ENCODE data around the gene DNAH10.

DNAH10 gene

GRCh38 chr12:123726962-123727361 is 35.1 kb upstream of the DNAH10 start:
- peaks cover 23% of the 10 kb centered on the region for H3K36me3 ChIP-seq (ENCODE audit: insufficient read depth, low read length)
- no peak overlapping the region for H3K9ac ChIP-seq (ENCODE audit: low read length)
- H3K27me3 ChIP-seq (ENCODE audit: control insufficient read depth in 1 of 2, insufficient read depth in 2 of 2, low read length in 2 of 2): no peaks in the 10 kb centered on the region
- H3K9me3 ChIP-seq (ENCODE audit: low read length): no peaks in the 10 kb centered on the region
- no peak overlapping the region for H3K27ac ChIP-seq (ENCODE audit: low read depth, low read length)
- no peaks in the 10 kb centered on the region for H3K4me1 ChIP-seq (ENCODE audit: insufficient read depth, low read length)
- H3K4me3 ChIP-seq (ENCODE audit: low read depth in 1 of 2, low read length in 2 of 2): no peak overlapping the region

DNA sequence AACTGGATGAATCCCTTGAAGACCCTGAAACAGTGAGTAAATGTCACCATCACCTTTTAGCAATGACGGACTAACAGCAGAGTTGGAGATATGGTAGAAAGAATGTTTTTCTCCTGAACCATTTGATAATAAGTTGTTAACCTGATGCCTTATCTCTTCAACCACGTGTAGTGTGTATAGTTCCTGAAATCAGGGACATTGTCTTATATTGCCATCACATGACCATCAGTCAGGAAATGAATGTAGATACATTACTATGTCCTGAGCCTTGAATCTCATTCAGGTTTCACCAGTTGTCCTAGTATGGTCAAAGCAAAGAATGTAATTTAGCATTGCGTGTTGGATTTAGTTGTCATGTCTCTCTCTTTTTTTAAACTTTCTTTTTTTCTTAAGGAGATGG is 34.2 kb upstream of the DNAH10 start:
- Histone ChIP-seq H3K4me3 (ENCODE audit: low read depth in 1 of 2, low read length in 2 of 2) (no peak overlapping the region), H3K36me3 (ENCODE audit: insufficient read depth, low read length) (peaks cover 23% of the 10 kb centered on the region), H3K9me3 (ENCODE audit: low read length) (no peaks in the 10 kb centered on the region), H3K4me1 (ENCODE audit: insufficient read depth, low read length) (no peaks in the 10 kb centered on the region), H3K9ac (ENCODE audit: low read length) (no peak overlapping the region), H3K27me3 (ENCODE audit: control insufficient read depth in 1 of 2, insufficient read depth in 2 of 2, low read length in 2 of 2) (no peaks in the 10 kb centered on the region), H3K27ac (ENCODE audit: low read depth, low read length) (no peak overlapping the region)

- H3K9ac ChIP-seq (ENCODE audit: low read length): no peak overlapping the region
- no peaks in the 10 kb centered on the region for H3K4me1 ChIP-seq (ENCODE audit: insufficient read depth, low read length)
- no peaks in the 10 kb centered on the region for H3K27me3 ChIP-seq (ENCODE audit: control insufficient read depth in 1 of 2, insufficient read depth in 2 of 2, low read length in 2 of 2)
- peaks cover 45% of the 10 kb centered on the region for H3K36me3 ChIP-seq (ENCODE audit: insufficient read depth, low read length)
- no peaks in the 10 kb centered on the region for H3K9me3 ChIP-seq (ENCODE audit: low read length)
- H3K4me3 ChIP-seq (ENCODE audit: low read depth in 1 of 2, low read length in 2 of 2): no peak overlapping the region
- H3K27ac ChIP-seq (ENCODE audit: low read depth, low read length): no peak overlapping the region
Measured at GRCh38 chr12:123731596-123731995, 30.5 kb upstream of the DNAH10 start.

DNA sequence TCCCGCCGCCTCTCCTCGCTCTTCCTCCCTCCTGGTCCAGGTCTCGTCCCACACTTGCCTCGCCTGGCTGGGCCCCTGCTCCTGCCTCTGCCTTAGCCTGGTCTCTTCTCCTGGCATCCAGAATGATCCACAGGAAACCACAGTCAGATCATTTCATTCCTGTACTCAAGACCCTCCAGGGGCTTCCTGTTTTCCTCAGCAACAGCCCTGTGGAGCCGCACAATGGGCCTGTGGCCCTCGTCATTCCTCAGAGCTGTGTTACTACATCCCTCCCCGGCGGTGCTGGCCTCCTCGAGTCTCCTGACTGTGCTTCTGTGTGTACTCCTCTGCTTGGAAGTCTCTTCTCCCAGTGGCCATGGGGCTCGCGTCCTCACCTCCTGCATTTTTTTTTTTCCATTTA is 29.9 kb upstream of the DNAH10 start:
- no peak overlapping the region for H3K9ac ChIP-seq (ENCODE audit: low read length)
- H3K27ac ChIP-seq (ENCODE audit: low read depth, low read length): no peak overlapping the region
- no peaks in the 10 kb centered on the region for H3K27me3 ChIP-seq (ENCODE audit: control insufficient read depth in 1 of 2, insufficient read depth in 2 of 2, low read length in 2 of 2)
- H3K9me3 ChIP-seq (ENCODE audit: low read length): no peaks in the 10 kb centered on the region
- peaks cover 43% of the 10 kb centered on the region for H3K36me3 ChIP-seq (ENCODE audit: insufficient read depth, low read length)
- no peak overlapping the region for H3K4me3 ChIP-seq (ENCODE audit: low read depth in 1 of 2, low read length in 2 of 2)
- H3K4me1 ChIP-seq (ENCODE audit: insufficient read depth, low read length): no peaks in the 10 kb centered on the region

DNA sequence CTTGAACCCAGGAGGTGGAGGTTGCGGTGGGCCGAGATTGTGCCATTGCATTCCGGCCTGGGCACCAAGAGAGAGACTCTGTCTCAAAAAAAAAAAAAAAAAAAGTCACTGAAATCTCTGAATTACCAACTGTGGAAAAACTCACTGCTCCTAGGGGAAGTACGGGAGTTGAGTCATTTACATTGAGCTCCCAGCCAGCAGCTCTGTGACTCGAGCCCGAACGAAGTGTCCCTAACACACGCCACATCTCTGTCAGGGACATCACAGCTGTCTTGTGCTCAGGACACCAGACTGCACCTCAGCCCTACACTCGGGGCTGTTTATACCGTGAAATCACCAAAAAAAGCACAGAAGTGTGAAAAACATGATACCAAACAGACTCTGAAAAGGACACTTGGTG is 28.9 kb upstream of the DNAH10 start:
- no peak overlapping the region for H3K9ac ChIP-seq (ENCODE audit: low read length)
- no peaks in the 10 kb centered on the region for H3K4me1 ChIP-seq (ENCODE audit: insufficient read depth, low read length)
- peaks cover 35% of the 10 kb centered on the region for H3K36me3 ChIP-seq (ENCODE audit: insufficient read depth, low read length)
- H3K27ac ChIP-seq (ENCODE audit: low read depth, low read length): no peak overlapping the region
- no peak overlapping the region for H3K4me3 ChIP-seq (ENCODE audit: low read depth in 1 of 2, low read length in 2 of 2)
- no peaks in the 10 kb centered on the region for H3K9me3 ChIP-seq (ENCODE audit: low read length)
- no peaks in the 10 kb centered on the region for H3K27me3 ChIP-seq (ENCODE audit: control insufficient read depth in 1 of 2, insufficient read depth in 2 of 2, low read length in 2 of 2)

DNA sequence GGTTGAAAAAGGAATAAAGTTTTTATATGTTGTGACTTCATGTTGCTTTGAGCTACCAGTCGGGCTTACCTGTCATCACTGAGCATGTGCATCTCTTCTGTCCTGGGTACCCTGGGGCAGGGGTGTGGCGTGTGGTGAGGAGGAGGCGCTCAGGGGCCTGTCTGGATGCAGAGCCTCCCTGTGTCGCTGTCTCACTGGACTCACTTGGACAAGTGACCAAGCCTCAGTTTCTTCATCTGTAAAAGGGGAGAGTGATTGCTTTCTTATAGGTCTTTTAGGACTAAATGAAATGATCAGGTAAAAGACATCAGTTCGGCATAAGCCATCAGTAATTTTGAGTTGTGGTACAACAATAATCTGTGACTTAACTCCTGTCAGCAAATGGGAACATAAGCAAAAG is 27.8 kb upstream of the DNAH10 start:
- H3K36me3 ChIP-seq (ENCODE audit: insufficient read depth, low read length): peaks cover 37% of the 10 kb centered on the region

GRCh38 chr12:123741937-123742572 is 20.0 kb upstream of the DNAH10 start:
- no peak overlapping the region for H3K27ac ChIP-seq (ENCODE audit: low read depth, low read length)
- no peaks in the 10 kb centered on the region for H3K27me3 ChIP-seq (ENCODE audit: control insufficient read depth in 1 of 2, insufficient read depth in 2 of 2, low read length in 2 of 2)

More for the DNA sequence above, 27.8 kb upstream of the DNAH10 start:
- no peaks in the 10 kb centered on the region for H3K4me1 ChIP-seq (ENCODE audit: insufficient read depth, low read length)
- H3K9me3 ChIP-seq (ENCODE audit: low read length): no peaks in the 10 kb centered on the region
- no peak overlapping the region for H3K27ac ChIP-seq (ENCODE audit: low read depth, low read length)
- no peaks in the 10 kb centered on the region for H3K27me3 ChIP-seq (ENCODE audit: control insufficient read depth in 1 of 2, insufficient read depth in 2 of 2, low read length in 2 of 2)
- no peak overlapping the region for H3K4me3 ChIP-seq (ENCODE audit: low read depth in 1 of 2, low read length in 2 of 2)
- no peak overlapping the region for H3K9ac ChIP-seq (ENCODE audit: low read length)

DNA sequence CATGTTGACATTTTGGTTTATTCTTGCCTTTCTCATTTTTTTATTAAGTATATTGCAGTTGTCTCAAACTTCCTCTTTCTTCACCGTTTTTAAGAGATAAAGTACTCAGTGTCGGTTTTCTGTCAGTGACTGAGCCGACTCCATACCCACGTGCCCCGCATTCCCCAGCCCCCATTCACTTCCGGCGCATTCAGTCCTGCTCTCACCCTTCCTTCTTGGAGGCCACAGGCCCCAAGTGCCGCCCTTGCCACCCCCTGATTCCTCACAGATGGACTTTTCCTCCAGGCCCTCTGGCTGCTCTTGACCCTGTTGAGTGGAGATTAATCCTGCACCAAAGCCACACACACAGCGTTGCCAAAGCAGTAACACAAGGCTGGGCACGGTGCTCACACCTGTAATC is 19.1 kb upstream of the DNAH10 start:
- Histone ChIP-seq H3K9me3 (ENCODE audit: low read length) (no peaks in the 10 kb centered on the region), H3K4me1 (ENCODE audit: insufficient read depth, low read length) (no peaks in the 10 kb centered on the region), H3K27ac (ENCODE audit: low read depth, low read length) (no peak overlapping the region), H3K4me3 (ENCODE audit: low read depth in 1 of 2, low read length in 2 of 2) (no peak overlapping the region), H3K36me3 (ENCODE audit: insufficient read depth, low read length) (peaks cover 39% of the 10 kb centered on the region), H3K9ac (ENCODE audit: low read length) (no peak overlapping the region), H3K27me3 (ENCODE audit: control insufficient read depth in 1 of 2, insufficient read depth in 2 of 2, low read length in 2 of 2) (no peaks in the 10 kb centered on the region)

More at GRCh38 chr12:123741937-123742572, 20.0 kb upstream of the DNAH10 start:
- H3K9me3 ChIP-seq (ENCODE audit: low read length): no peaks in the 10 kb centered on the region
- H3K4me3 ChIP-seq (ENCODE audit: low read depth in 1 of 2, low read length in 2 of 2): no peak overlapping the region
- no peak overlapping the region for H3K9ac ChIP-seq (ENCODE audit: low read length)
- H3K36me3 ChIP-seq (ENCODE audit: insufficient read depth, low read length): peaks cover 36% of the 10 kb centered on the region
- no peaks in the 10 kb centered on the region for H3K4me1 ChIP-seq (ENCODE audit: insufficient read depth, low read length)

DNA sequence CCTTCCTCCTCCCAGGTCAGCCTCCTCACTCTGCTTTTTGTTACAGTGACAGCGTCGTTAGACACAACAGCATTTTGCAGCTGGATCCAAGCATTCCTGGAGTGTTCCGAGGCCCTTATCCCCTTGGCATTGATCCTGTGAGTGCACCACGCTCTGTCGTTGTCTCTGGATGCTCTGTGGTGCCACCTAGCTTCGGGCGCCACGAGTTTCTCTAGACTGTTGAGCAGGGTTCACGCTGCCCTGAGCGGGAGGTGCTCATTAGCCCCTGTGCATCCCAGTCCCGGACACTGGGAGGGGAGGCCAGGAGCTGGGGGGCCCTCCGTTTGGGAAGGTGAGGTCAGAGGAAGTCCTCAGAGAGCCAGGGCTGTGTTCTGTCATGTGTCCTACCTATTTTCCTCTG is 17.3 kb upstream of the DNAH10 start:
- Histone ChIP-seq H3K27me3 (ENCODE audit: control insufficient read depth in 1 of 2, insufficient read depth in 2 of 2, low read length in 2 of 2) (no peaks in the 10 kb centered on the region), H3K9ac (ENCODE audit: low read length) (no peak overlapping the region), H3K9me3 (ENCODE audit: low read length) (no peaks in the 10 kb centered on the region), H3K4me3 (ENCODE audit: low read depth in 1 of 2, low read length in 2 of 2) (no peak overlapping the region), H3K4me1 (ENCODE audit: insufficient read depth, low read length) (no peaks in the 10 kb centered on the region), H3K36me3 (ENCODE audit: insufficient read depth, low read length) (peaks cover 46% of the 10 kb centered on the region), H3K27ac (ENCODE audit: low read depth, low read length) (no peak overlapping the region)

- Histone ChIP-seq H3K9ac (ENCODE audit: low read length) (no peak overlapping the region), H3K4me3 (ENCODE audit: low read depth in 1 of 2, low read length in 2 of 2) (no peak overlapping the region), H3K36me3 (ENCODE audit: insufficient read depth, low read length) (peaks cover 53% of the 10 kb centered on the region)
Measured at GRCh38 chr12:123747309-123747708, 14.8 kb upstream of the DNAH10 start.

GRCh38 chr12:123748161-123748560 is 13.9 kb upstream of the DNAH10 start:
- Histone ChIP-seq H3K36me3 (ENCODE audit: insufficient read depth, low read length) (peaks cover 53% of the 10 kb centered on the region), H3K27ac (ENCODE audit: low read depth, low read length) (no peak overlapping the region)

More at GRCh38 chr12:123747309-123747708, 14.8 kb upstream of the DNAH10 start:
- Histone ChIP-seq H3K9me3 (ENCODE audit: low read length) (no peaks in the 10 kb centered on the region), H3K27me3 (ENCODE audit: control insufficient read depth in 1 of 2, insufficient read depth in 2 of 2, low read length in 2 of 2) (no peaks in the 10 kb centered on the region), H3K4me1 (ENCODE audit: insufficient read depth, low read length) (no peaks in the 10 kb centered on the region), H3K27ac (ENCODE audit: low read depth, low read length) (no peak overlapping the region)

DNA sequence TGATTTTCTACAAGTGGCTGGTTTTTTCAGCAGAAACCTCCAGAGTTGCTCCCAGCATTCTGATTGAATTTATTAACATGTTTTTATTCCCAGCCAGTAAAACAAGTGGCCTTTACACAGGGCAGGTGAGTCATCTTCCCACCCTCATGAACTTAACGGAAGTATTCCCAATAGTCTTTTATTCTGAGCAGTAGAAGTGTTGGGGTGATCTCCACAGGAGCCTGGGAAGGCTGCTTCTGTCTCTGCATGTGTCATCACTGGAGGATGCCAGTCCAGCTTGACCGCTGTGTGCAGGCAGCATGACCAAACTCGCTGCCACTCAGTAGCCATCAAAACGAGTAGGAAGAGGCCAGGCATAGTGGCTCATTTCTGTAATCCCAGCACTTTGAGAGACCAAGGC is 13.4 kb upstream of the DNAH10 start:
- H3K9me3 ChIP-seq (ENCODE audit: low read length): no peaks in the 10 kb centered on the region
- no peak overlapping the region for H3K9ac ChIP-seq (ENCODE audit: low read length)
- no peaks in the 10 kb centered on the region for H3K4me1 ChIP-seq (ENCODE audit: insufficient read depth, low read length)
- peaks cover 53% of the 10 kb centered on the region for H3K36me3 ChIP-seq (ENCODE audit: insufficient read depth, low read length)
- H3K27me3 ChIP-seq (ENCODE audit: control insufficient read depth in 1 of 2, insufficient read depth in 2 of 2, low read length in 2 of 2): no peaks in the 10 kb centered on the region
- no peak overlapping the region for H3K27ac ChIP-seq (ENCODE audit: low read depth, low read length)
- H3K4me3 ChIP-seq (ENCODE audit: low read depth in 1 of 2, low read length in 2 of 2): no peak overlapping the region

More at GRCh38 chr12:123748161-123748560, 13.9 kb upstream of the DNAH10 start:
- H3K9me3 ChIP-seq (ENCODE audit: low read length): no peaks in the 10 kb centered on the region
- H3K27me3 ChIP-seq (ENCODE audit: control insufficient read depth in 1 of 2, insufficient read depth in 2 of 2, low read length in 2 of 2): no peaks in the 10 kb centered on the region
- no peak overlapping the region for H3K4me3 ChIP-seq (ENCODE audit: low read depth in 1 of 2, low read length in 2 of 2)
- H3K4me1 ChIP-seq (ENCODE audit: insufficient read depth, low read length): no peaks in the 10 kb centered on the region
- H3K9ac ChIP-seq (ENCODE audit: low read length): no peak overlapping the region
